Measurements from ENCODE around the gene RASEF. TPM values are rescaled to one million over a fixed set of nuclear protein-coding genes. Genes with fewer than 3 reads are reported as not detected.
"Not testable (repeated sequence)": the region's sequence is repeated elsewhere in the genome, so short reads cannot be mapped to it uniquely, and the experiment has no call there.

The RASEF gene
- total RNA-seq, 1 donor from 2014 or later = 0.27 TPM

DNA sequence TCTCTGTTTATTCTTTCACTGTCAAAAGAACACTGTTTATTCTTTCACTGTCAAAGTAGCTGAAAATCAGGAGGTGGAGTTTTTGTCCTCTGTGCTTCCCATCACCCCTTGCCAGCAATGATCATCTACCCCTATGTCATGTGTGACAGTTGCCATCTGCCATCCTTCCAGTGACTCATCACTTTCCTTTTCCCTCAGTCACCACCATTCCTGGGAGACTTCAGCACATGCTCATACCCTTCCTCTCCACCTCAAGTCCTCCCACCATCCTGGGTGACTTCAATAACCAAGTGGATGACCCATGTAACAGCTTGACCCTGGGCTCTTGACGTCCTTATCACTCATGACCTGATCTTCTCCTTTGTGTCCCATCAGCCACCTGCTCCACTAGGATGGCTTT is 43.3 kb upstream of the RASEF start:
- Mint-ChIP-seq H3K36me3 (ENCODE audit: low read depth) (no peaks in the 10 kb centered on the region), H3K4me1 (ENCODE audit: low read depth) (no peaks in the 10 kb centered on the region), H3K27me3 (ENCODE audit: low read depth) (peaks cover 4% of the 10 kb centered on the region), H3K27ac (ENCODE audit: unreplicated experiment) (no peak overlapping the region), H3K9me3 (ENCODE audit: low read depth) (no peaks in the 10 kb centered on the region), H3K4me3 (ENCODE audit: unreplicated experiment) (no peak overlapping the region)
- TF ChIP-seq CTCF (IDR thresholded peaks at IDR 0.05) = no peak
- DNase-seq (ENCODE audit: low spot score) = no peak

DNA sequence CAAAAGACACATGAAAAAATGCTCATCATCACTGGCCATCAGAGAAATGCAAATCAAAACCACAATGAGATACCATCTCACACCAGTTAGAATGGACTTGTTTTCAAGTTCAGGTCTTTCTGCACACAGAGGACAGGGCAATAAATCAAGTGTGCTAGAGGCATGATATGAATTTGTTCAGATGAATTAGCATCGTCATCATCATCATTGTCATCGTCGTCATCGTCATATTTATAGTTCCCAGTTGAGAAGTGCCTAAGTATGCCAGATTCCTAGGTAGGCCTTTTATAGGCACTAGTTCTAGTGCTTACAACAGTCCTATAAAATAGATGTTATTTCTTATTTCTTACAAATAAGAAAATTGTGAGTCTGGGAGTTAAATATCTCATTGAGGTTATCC is 34.7 kb upstream of the RASEF start:
- no peaks in the 10 kb centered on the region for H3K4me1 Mint-ChIP-seq (ENCODE audit: low read depth)
- H3K9me3 Mint-ChIP-seq (ENCODE audit: low read depth) = peaks cover 8% of the 10 kb centered on the region
- no peak for DNase-seq (ENCODE audit: low spot score)
- no peak for TF ChIP-seq CTCF (IDR thresholded peaks at IDR 0.05)
- no peak overlapping the region for H3K4me3 Mint-ChIP-seq (ENCODE audit: unreplicated experiment)
- H3K27ac Mint-ChIP-seq (ENCODE audit: unreplicated experiment) = no peak overlapping the region
- H3K27me3 Mint-ChIP-seq (ENCODE audit: low read depth) = peaks cover 5% of the 10 kb centered on the region
- no peaks in the 10 kb centered on the region for H3K36me3 Mint-ChIP-seq (ENCODE audit: low read depth)

DNA sequence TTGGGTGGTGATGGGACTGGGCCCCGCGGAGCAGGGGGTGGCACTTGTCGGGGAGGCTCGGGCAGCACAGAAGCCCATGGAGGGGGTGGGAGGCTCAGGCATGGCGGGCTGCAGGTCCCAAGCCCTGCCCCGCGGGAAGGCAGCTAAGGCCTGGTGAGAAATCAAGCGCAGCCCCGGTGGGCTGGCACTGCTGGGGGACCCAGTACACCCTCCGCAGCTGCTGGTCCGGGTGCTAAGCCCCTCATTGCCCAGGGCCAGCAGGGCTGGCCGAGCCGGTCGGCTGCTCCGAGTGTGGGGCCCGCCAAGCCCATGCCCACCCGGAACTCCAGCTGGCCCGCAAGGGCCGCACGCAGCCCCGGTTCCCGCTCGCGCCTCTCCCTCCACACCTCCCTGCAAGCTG is 30.4 kb upstream of the RASEF start:
- peaks cover 17% of the 10 kb centered on the region for H3K9me3 Mint-ChIP-seq (ENCODE audit: low read depth)
- not testable (repeated sequence) for H3K27me3 Mint-ChIP-seq (ENCODE audit: low read depth); DNase-seq (ENCODE audit: low spot score); H3K4me1 Mint-ChIP-seq (ENCODE audit: low read depth); H3K36me3 Mint-ChIP-seq (ENCODE audit: low read depth); H3K4me3 Mint-ChIP-seq (ENCODE audit: unreplicated experiment); H3K27ac Mint-ChIP-seq (ENCODE audit: unreplicated experiment)

GRCh38 chr9:83081846-83082245 is 18.9 kb upstream of the RASEF start:
- TF ChIP-seq CTCF (IDR thresholded peaks at IDR 0.05) = no peak
- Mint-ChIP-seq H3K9me3 (ENCODE audit: low read depth) (peaks cover 3% of the 10 kb centered on the region), H3K27ac (ENCODE audit: unreplicated experiment) (no peak overlapping the region), H3K27me3 (ENCODE audit: low read depth) (no peaks in the 10 kb centered on the region), H3K4me3 (ENCODE audit: unreplicated experiment) (no peak overlapping the region), H3K36me3 (ENCODE audit: low read depth) (peaks cover 1% of the 10 kb centered on the region), H3K4me1 (ENCODE audit: low read depth) (no peaks in the 10 kb centered on the region)
- no peak for DNase-seq (ENCODE audit: low spot score)

DNA sequence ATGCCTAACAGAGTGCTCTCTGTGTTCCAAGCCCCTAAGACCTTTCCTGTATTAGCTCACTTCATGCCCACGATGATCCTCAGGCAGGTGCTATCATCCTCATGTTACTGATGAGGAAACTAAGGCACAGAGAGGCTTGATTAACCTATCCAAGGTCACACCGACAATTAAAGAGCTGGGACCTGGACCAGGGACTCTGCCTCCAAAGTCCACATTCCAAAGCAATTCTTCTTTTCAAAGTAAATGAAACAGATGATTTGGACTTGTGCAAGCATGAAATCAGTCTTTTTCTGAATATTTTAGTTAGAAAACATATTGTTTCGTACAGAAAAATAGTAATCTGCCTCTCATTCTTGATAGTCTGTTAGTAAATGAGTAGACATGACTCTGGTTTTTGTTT is 18.1 kb upstream of the RASEF start:
- TF ChIP-seq CTCF (IDR thresholded peaks at IDR 0.05) = no peak

GRCh38 chr9:83075932-83076331 is 13.0 kb upstream of the RASEF start:
- not testable (repeated sequence) for H3K36me3 Mint-ChIP-seq (ENCODE audit: low read depth); H3K27ac Mint-ChIP-seq (ENCODE audit: unreplicated experiment); H3K4me1 Mint-ChIP-seq (ENCODE audit: low read depth); DNase-seq (ENCODE audit: low spot score); H3K27me3 Mint-ChIP-seq (ENCODE audit: low read depth); H3K4me3 Mint-ChIP-seq (ENCODE audit: unreplicated experiment); H3K9me3 Mint-ChIP-seq (ENCODE audit: low read depth)

More for the DNA sequence above, 18.1 kb upstream of the RASEF start:
- H3K27me3 Mint-ChIP-seq (ENCODE audit: low read depth) = no peaks in the 10 kb centered on the region
- no peak overlapping the region for H3K27ac Mint-ChIP-seq (ENCODE audit: unreplicated experiment)
- H3K4me1 Mint-ChIP-seq (ENCODE audit: low read depth) = no peaks in the 10 kb centered on the region
- H3K9me3 Mint-ChIP-seq (ENCODE audit: low read depth) = no peaks in the 10 kb centered on the region
- peaks cover 1% of the 10 kb centered on the region for H3K36me3 Mint-ChIP-seq (ENCODE audit: low read depth)
- no peak overlapping the region for H3K4me3 Mint-ChIP-seq (ENCODE audit: unreplicated experiment)
- DNase-seq (ENCODE audit: low spot score) = no peak

DNA sequence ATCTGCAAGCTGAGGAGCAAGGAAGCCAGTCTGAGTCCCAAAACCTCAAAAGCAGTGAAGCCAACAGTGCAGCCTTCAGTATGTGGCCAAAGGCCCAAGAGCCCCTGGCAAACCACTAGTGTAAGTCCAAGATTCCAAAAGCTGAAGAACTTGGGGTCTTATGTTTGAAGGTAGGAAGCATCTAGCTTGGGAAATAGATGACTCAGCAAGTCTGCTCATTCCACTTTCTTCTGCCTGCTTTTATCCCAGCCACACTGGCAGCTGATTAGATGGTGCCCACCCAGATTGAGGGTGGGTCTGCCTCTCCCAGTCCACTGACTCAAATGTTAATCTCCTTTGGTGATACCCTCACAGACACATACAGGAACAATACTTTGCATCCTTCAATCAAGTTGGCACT is 9.6 kb upstream of the RASEF start:
- not testable (repeated sequence) for H3K27ac Mint-ChIP-seq (ENCODE audit: unreplicated experiment); H3K4me1 Mint-ChIP-seq (ENCODE audit: low read depth); H3K4me3 Mint-ChIP-seq (ENCODE audit: unreplicated experiment); H3K27me3 Mint-ChIP-seq (ENCODE audit: low read depth); H3K9me3 Mint-ChIP-seq (ENCODE audit: low read depth); DNase-seq (ENCODE audit: low spot score); H3K36me3 Mint-ChIP-seq (ENCODE audit: low read depth)

All from chondrocyte (in vitro differentiated cells).